ELF-1 (cell line): Measurements from ENCODE around the gene NT5DC2.
"Not testable (repeated sequence)": the region's sequence is repeated elsewhere in the genome, so short reads cannot be mapped to it uniquely, and the experiment has no call there.

ENCODE experiments used
- DNase-seq: peaks from one replicate; pipeline ENCODE4 v3.0.0-alpha.2; 2016; ENCODE audit warnings: low read depth, low spot score

Gene NT5DC2

DNA sequence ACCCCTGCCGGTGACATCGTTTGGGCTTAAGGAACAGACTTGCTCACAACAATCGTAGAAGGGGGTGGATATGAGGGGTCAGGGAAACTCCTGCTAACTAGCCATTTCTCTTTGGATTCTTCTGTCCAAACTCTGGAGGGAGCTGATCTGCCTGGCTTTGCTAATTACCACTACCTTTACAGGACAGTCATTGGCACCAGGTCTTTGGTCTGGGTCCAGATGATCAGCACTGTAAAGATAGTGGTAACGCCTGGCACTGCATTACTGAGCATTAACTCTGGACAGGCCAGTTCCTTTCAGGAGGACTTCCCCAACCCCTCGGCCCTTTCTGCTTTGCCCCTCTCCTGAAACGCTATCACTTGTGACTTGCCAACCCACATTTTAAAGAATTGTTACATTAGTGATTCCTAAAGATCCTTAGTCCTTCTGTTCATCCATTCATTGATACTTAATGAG is 3.5 kb upstream of the NT5DC2 start:
- no peak for DNase-seq

- peak; percentile 100 for DNase-seq
Measured at GRCh38 chr3:52536369-52537164, 2.9 kb upstream of the NT5DC2 start, which contains the start of gene UQCC5. Gene UQCC5 (plus strand): TSS chr3:52536605. CDS start chr3:52536756, 151 bp downstream.

DNA sequence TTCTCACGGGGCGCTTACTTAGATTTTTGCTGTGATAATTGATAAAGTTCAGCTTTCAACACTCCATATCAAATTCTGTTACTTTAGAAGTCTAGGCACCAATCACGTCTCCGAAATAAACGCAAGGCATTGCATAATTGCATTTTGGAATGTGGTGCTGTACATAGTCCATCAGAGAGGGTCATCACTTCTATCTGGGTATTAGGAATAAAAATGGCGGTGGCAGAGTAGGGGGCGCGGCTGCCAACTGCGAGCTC is 2.4 kb upstream of the NT5DC2 start:
- DNase-seq: no peak

DNA sequence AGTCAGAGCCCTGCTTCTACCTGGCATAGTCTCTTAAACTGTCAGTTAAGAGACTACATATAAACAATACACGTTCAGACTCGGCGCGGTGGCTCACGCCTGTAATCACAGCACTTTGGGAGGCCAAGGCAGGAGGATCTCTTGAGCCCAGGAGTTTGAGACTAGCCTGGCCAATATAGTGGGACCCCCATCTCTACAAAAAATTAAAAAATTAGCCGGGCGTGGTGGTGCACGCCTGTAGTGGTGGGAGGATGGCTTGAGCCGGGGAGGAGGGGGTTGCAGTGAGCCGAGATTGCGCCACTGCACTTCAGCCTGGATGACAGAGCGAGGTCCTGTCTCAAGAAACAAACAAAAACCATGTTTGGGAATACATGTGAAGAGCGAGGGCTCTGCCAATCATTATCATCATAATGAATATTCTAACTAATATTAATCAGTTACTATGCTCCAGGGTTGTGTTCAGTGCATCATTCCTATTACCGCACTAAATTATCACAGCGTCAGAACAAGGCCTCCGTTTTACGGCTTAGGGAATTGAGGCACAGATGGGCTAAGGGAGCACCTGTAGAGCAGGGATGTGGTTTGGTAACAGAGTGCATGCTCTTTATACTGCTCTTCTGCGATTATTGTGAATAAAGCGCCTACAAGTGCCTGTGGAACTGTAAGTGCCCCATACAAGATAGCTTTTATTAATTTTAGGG is 1.9 kb upstream of the NT5DC2 start:
- DNase-seq: no peak

DNA sequence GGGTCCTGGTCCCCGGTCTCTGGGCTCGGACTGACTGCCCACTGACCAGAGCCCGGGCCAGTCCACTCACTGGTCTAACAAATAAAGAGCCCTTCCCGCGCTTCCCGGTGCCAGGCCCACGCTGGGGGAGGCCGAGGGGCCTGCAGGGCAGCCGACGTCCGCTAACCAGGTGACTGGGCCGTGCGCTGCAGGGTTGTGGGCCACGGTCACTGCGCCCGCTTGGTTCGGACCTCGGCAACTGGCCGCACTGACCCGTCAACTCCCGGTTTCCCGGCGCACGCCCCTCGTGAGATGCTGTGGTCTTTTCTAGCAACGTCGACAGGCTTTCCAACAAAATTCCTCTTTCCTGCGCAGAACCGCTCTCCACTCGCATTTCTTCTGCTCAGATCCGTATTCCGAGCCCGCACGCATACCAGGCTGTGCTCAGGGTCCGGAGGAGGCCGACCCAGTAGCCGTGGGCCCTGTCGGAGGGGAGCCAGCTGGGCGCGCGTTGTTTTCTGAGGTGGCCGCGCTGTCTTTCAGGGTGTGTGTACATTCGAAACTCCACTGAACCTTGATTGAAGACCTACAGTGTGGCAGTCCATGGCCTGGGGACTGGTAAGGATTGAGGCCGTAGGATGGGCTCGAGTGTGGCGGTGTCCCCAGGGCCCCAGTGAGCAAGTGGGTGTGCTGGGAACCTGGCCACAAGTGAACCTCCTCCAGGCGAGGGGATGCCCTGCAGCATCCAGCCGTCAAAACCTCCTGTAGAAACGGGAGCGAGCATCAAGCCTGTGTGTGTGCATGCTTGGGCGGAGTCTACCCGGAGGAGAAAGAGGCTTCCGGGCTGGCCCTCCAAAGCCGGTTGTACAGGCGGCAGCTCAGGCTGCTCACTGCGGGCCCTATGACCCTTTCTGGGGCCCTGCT is 875 bp upstream of the NT5DC2 start:
- peak; percentile 63 for DNase-seq

GRCh38 chr3:52532838-52533622 is 627 bp downstream of the NT5DC2 start:
- DNase-seq: peak; percentile 63

DNA sequence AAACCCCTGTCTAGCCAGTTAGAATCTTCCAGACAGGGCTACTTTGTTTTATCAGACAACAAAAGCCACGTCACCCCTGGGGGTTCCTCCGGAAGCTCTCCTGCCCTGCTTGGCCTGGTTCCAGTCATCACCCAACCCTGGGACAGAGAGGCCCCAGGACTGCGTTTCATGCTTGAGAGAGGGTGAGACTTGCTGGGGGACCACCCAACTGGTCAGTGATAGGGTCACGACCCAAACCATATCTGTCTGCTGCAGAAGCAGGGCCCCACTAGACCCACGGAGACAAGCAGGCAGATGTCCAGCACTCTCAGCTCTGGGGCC is 1.2 kb downstream of the NT5DC2 start:
- no peak for DNase-seq

- no peak for DNase-seq
Measured at GRCh38 chr3:52531860-52532516, 1.7 kb downstream of the NT5DC2 start.

DNA sequence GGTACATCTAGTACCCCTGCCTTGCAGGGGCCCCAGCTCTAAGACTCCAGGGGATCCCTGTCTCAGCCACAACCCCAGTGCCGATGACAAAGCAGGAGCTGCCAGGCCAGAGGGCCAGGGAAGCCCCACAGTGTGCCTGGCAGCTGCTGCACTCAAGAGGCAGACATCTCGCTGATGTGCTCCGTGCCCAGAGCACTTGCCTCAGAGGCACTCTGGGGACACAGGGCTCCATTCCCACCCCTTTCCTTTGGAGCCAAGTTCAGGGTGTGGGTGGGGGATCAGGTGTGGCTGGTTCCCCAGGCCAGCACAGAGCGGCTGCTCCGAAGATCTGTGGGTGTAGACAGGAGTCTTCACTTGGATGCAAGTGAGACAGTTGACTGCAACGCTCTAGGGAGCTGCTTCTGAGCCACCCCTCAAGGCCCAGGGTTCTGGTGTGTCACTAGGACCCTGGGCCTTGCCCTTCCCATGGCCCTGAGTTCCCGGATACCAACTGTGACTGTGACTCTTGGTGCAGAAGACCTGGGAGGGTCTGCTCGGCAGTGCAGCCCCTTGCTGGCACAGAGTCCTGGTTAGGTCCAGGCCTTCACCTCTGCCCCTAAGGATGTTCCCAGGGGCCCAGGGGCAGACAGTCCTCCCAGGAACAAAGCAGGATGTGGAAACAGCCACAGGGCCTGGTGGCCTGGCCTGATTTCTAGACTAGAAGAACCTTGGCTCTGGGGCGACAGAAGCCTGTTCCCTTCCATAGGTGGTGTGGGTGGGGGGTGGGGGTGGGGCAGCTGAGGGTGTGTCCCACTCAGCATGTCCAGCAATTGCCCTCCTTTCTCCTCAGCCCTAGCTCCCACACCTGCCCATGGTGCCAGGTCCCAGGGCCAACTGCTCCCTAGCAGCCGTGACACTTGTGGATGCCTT is 2.5 kb downstream of the NT5DC2 start:
- DNase-seq: no peak

DNA sequence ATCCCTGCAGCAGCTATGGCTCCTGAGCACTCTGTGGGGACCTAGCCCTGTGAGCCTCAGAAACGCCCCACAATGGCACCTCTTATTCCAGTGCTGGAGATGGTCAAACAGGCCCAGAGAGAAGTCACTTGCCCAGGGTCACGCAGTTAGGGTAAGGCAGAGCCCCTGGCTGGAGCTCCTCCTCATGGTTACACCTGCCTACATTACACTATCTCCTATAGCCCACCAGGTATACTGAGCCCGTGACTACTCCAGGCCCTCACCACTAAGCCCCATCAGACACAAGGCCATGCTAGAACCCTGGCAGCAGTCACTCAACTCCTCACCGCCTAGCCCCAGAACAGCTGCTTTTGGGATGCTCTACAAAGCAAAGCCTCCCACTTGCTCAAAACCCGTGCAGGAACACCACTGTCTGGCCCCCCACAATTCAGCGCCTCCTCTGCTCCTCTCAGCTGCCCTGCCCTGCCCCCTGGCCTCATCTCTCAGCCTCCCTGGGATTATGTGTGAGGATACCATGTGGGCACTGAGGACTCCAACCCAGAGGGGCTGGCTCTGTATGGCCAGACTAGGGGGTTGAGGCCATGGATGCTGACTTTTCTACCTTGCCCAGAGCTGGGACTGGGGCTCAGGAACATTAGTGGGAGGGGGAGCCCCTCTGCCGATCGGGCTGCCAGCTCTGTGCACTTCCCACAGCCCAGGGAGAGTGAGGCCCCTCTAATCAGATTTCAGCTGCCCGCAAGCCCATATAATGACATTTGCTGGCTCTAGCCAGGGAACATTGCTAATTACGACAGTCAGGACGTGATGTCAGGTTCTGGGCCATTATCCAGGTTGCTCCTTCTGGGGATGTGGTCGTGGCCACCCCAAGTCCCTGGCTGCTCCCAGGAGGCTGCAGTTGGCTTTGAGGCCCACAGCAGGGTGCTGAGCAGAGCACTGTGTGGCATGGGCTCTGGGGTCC is 4.0 kb downstream of the NT5DC2 start:
- DNase-seq: no peak

GRCh38 chr3:52528586-52529375 is 4.9 kb downstream of the NT5DC2 start:
- no peak for DNase-seq

DNA sequence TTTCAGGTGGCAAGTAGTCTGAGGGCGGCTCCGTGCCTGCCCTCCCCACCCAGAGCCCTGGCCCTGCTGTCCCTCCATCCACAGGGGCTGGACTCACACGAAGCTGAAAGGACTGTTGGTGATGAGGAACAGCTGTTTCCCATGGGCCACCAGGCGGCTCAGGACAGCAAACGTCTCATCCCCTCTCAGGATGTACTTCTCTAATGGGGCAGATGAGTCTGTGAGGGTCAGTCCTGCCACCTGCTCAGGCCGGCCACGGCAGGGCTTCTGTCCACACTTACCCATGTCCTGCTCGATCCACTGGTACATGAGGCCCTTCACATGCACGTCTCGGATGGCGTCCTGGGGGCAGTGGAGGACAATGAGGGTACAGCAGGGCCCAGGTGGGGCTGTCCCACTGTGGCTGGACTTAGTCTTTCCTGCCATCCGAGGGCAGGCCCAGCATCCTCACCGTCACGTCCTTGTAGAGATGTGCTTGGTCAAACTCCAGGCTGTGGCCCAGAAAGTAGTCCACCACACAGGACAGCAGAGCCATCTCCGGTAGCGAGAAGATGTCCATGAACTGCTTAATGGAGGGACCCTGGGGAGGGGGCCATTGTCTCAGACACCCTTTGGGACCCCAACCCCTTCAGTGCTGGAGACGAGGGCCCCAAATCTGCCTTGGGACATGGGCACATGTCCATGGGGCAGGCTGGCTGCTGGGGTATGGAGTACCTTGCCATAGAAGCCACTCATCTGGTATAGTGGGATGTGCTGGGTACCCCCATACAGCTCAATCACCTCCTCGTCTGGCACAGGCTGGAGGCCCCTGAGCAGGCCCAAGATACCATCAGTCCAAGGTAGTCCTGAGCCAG is 5.7 kb downstream of the NT5DC2 start:
- no peak for DNase-seq

GRCh38 chr3:52527039-52527731 is 6.5 kb downstream of the NT5DC2 start:
- DNase-seq: peak; percentile 69

- DNase-seq: not testable (repeated sequence)
Measured at GRCh38 chr3:52526671-52527038, 7.0 kb downstream of the NT5DC2 start.

- peak; percentile 46 for DNase-seq
Measured at GRCh38 chr3:52525680-52526561, 7.7 kb downstream of the NT5DC2 start.
